Urinary bladder (tissue), 4 donors: ENCODE results near the gene LRP6. TPM values are rescaled to one million over a fixed set of nuclear protein-coding genes. Genes with fewer than 3 reads are reported as not detected.

Source experiments
- DNase-seq: peaks from one replicate; pipeline ENCODE4 v3.0.0-alpha.2; 2015; ENCODE audit errors: extremely low spot score
- H3K27ac ChIP-seq: one replicate; pipeline ENCODE4 v1.5.1; 2013; ENCODE audit warnings: low read depth, mild to moderate bottlenecking, moderate library complexity
- H3K36me3 ChIP-seq: one replicate; pipeline ENCODE4 v1.6.1; 2013; ENCODE audit warnings: mild to moderate bottlenecking, moderate library complexity; ENCODE audit not compliant: insufficient read depth
- H3K4me1 ChIP-seq: one replicate; pipeline ENCODE4 v1.6.1; 2013; ENCODE audit warnings: mild to moderate bottlenecking, moderate library complexity; ENCODE audit not compliant: insufficient read depth
- H3K4me3 ChIP-seq: one replicate; pipeline ENCODE4 v1.5.1; 2013; ENCODE audit warnings: low read depth, low read length
- WGBS: extraction: QIAGEN DNeasy Blood & Tissue Kit; methylation state at CpG from one replicate; pipeline ENCODE4 v1.1.7; 2013; 5-methylcytosine and 5-hydroxymethylcytosine counted together
- polyA plus RNA-seq: library from polyadenylated mRNA; stranded (reverse); fragments of 200-250 nt; gene quantifications from one replicate; pipeline ENCODE4 v1.2.3, GENCODE V29; 2013
- total RNA-seq: library from RNA; depleted of rRNA; stranded (reverse); fragments of >200 nt; gene quantifications from one replicate; pipeline ENCODE4 v1.2.3, GENCODE V29; 2014
- donor health status: healthy with polysubstance abuse.
- donor health status: healthy.

LRP6 gene
- total and polyA plus RNA-seq, 2 donors, result 15.4 to 98.3 TPM

GRCh38 chr12:12198124-12198523 is 68.7 kb downstream of the LRP6 start:
- Histone ChIP-seq H3K36me3 (no peaks in the 10 kb centered on the region), H3K27ac (no peak overlapping the region), H3K4me1 (no peaks in the 10 kb centered on the region), H3K4me3 (no peak overlapping the region)
- 100% methylated on average over 1 of the region's 1 CpG for WGBS
- DNase-seq, result no peak

GRCh38 chr12:12197128-12197527 is 69.7 kb downstream of the LRP6 start:
- no peak for DNase-seq
- 43% methylated on average over 1 of the region's 1 CpG for WGBS
- no peak overlapping the region for H3K27ac ChIP-seq
- no peaks in the 10 kb centered on the region for H3K4me1 ChIP-seq
- no peaks in the 10 kb centered on the region for H3K36me3 ChIP-seq
- no peak overlapping the region for H3K4me3 ChIP-seq

DNA sequence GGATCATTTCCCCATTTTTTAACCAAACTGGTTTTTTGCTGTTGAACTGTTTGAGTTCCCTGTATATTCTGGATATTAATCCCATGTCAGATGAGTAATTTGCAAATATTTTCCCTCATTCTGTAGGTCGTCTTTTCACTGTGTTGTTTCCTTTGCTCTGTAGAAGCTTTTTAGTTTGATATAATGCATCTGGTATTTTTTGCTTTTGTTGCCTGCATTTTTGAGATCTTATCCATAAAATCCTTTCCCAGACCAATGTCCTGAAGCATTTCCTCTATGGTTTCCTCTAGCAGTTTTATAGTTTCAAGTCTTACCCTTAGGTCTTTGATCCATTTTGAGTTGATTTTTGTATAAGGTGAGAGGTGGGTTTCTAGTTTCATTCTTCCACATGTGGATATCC is 71.3 kb downstream of the LRP6 start:
- 56% methylated on average over 1 of the region's 1 CpG for WGBS
- Histone ChIP-seq H3K27ac (no peak overlapping the region), H3K4me3 (no peak overlapping the region), H3K36me3 (no peaks in the 10 kb centered on the region), H3K4me1 (no peaks in the 10 kb centered on the region)
- no peak for DNase-seq

DNA sequence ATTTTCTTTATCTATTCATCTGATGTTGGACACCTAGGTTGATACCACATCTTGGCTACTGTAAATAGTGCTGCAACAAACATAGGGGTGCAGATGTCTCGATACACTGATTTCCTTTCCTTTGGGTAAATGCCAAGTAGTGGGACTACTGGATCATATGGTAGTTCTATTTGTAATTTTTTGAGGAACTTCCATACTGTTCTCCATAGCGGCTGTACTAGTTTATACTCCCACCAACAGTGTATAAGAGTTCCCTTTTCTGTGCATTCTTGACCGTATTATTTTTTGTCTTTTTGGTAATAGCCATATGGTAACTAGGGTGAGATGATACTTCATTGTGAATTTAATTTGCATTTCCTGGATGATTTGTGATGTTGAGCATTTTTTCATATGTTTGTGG is 71.8 kb downstream of the LRP6 start:
- Histone ChIP-seq H3K27ac (no peak overlapping the region), H3K4me1 (no peaks in the 10 kb centered on the region), H3K36me3 (no peaks in the 10 kb centered on the region), H3K4me3 (no peak overlapping the region)
- DNase-seq, result no peak
- WGBS, result 98% methylated on average over 3 of the region's 3 CpGs

- Histone ChIP-seq H3K36me3 (no peaks in the 10 kb centered on the region), H3K27ac (no peak overlapping the region), H3K4me1 (no peaks in the 10 kb centered on the region), H3K4me3 (no peak overlapping the region)
- WGBS, result 83% methylated on average over 2 of the region's 2 CpGs
- DNase-seq, result no peak
Observed at GRCh38 chr12:12194206-12194605, 72.6 kb downstream of the LRP6 start.

- 93% methylated on average over 4 of the region's 4 CpGs for WGBS
- Histone ChIP-seq H3K4me3 (no peak overlapping the region), H3K4me1 (no peaks in the 10 kb centered on the region), H3K27ac (no peak overlapping the region), H3K36me3 (no peaks in the 10 kb centered on the region)
- DNase-seq, result no peak
Observed at GRCh38 chr12:12191008-12191407, 75.8 kb downstream of the LRP6 start.

- Histone ChIP-seq H3K4me1 (no peaks in the 10 kb centered on the region), H3K36me3 (no peaks in the 10 kb centered on the region), H3K27ac (no peak overlapping the region), H3K4me3 (no peak overlapping the region)
- 96% methylated on average over 1 of the region's 1 CpG for WGBS
- no peak for DNase-seq
Observed at GRCh38 chr12:12190087-12190809, 76.6 kb downstream of the LRP6 start.

GRCh38 chr12:12185414-12185813 is 81.4 kb downstream of the LRP6 start:
- Histone ChIP-seq H3K4me3 (no peak overlapping the region), H3K27ac (no peak overlapping the region), H3K36me3 (no peaks in the 10 kb centered on the region), H3K4me1 (no peaks in the 10 kb centered on the region)
- 43% methylated on average over 2 of the region's 2 CpGs for WGBS
- DNase-seq, result no peak

DNA sequence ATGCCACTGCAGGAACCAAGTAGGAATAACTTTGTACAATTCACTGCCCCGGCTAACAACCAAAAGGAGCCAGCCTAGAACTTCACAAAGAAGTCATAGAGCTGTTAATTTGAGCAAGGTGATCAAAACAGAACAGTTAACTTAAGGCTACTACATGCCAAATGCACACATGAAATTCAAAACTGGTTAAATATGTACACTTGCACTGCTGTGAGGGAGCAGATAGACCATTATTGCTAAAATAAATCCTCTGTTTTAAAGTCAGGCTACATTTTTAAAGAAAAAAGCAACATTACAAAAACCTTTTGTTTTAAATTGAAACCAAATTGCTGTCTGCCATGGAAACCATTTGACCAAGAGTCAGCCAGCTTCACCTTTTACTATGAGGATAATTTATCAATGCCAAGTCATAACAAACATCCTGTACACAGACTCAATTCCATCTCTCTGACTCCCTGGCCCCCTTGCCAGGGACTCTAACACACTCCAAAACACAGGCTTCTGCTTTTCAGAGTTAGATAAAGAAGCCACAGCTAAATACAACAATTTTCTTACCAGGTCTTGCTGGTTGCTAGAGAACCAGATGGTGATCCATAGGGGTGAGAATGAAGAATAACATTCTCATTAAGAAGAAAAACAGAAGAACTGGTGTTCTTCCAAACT is 84.0 kb downstream of the LRP6 start:
- DNase-seq, result no peak
- Histone ChIP-seq H3K36me3 (no peaks in the 10 kb centered on the region), H3K27ac (peak overlapping the region; percentile 32), H3K4me3 (no peak overlapping the region), H3K4me1 (no peaks in the 10 kb centered on the region)
- WGBS, result 87% methylated on average over 1 of the region's 1 CpG

DNA sequence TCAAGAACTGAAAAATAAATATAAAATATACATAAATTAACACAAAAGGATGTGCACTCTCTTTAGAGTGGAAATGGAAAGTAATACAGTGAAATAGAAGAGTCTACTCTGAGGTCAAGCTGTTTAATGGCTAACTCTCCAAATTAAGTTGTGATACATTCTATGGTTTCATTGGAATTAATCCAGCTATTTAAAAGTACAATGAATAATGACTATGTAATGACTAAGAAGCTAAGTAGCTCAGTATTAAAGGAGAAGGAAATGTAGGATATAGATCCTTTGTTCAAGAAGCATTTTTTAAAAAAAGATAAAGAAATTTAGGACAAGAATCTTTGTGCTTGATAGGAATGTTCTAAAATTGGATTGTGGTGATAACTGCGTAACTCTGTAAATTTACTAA is 85.3 kb downstream of the LRP6 start:
- Histone ChIP-seq H3K4me1 (no peaks in the 10 kb centered on the region), H3K27ac (no peak overlapping the region), H3K36me3 (no peaks in the 10 kb centered on the region), H3K4me3 (no peak overlapping the region)
- no peak for DNase-seq
- 92% methylated on average over 1 of the region's 1 CpG for WGBS

GRCh38 chr12:12180575-12180974 is 86.3 kb downstream of the LRP6 start:
- 82% methylated on average over 1 of the region's 1 CpG for WGBS
- no peaks in the 10 kb centered on the region for H3K36me3 ChIP-seq
- no peak for DNase-seq
- no peak overlapping the region for H3K4me3 ChIP-seq
- H3K4me1 ChIP-seq, result no peaks in the 10 kb centered on the region
- no peak overlapping the region for H3K27ac ChIP-seq

DNA sequence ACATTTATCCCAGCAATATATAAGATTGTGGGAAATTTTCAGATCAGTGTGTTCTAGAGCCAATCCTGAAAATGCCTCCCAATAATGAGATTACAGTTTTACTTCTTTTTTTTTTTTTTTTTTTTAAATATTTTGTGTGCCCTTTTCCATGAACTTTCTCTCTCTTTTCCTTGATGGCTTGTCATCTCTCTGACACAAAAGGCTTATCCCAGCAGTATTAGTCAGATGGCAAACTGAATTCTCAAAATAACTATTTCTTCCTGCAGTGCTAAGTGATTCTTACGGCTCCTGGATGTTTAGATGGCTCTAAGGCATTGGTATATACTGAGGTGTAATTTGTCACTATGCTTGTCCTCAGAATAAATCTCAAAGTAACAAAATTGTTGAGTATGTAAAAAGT is 86.7 kb downstream of the LRP6 start:
- no peaks in the 10 kb centered on the region for H3K36me3 ChIP-seq
- 51% methylated on average over 1 of the region's 1 CpG for WGBS
- H3K4me1 ChIP-seq, result no peaks in the 10 kb centered on the region
- H3K4me3 ChIP-seq, result no peak overlapping the region
- H3K27ac ChIP-seq, result no peak overlapping the region
- no peak for DNase-seq

- no peaks in the 10 kb centered on the region for H3K4me1 ChIP-seq
- H3K27ac ChIP-seq, result no peak overlapping the region
- H3K36me3 ChIP-seq, result no peaks in the 10 kb centered on the region
- no peak overlapping the region for H3K4me3 ChIP-seq
- DNase-seq, result no peak
- WGBS, result 63% methylated on average over 2 of the region's 2 CpGs
Observed at GRCh38 chr12:12178559-12178958, 88.3 kb downstream of the LRP6 start.

DNA sequence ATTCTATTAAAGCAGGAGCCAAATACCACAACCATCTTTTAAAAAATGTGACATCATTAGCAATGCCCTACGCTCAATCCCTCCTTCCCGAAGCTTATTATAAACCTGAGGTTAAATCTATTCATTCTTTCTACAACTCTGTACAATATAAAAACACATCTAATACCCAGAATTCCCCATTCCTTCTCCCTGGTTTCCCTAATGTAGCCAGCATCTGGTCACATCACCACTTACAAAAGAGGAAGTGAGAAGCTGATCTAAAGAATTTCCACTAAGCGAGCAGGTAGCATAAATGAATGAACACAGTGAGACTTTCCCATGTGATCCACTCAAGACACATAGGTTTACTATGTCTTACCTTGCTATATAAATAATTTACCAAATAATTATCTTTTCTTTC is 90.4 kb downstream of the LRP6 start:
- DNase-seq, result no peak
- WGBS, result 91% methylated on average over 3 of the region's 3 CpGs
- Histone ChIP-seq H3K4me1 (no peaks in the 10 kb centered on the region), H3K27ac (no peak overlapping the region), H3K4me3 (no peak overlapping the region), H3K36me3 (no peaks in the 10 kb centered on the region)
